Fibroblast of skin of back (primary cell): ENCODE data around the gene DIP2C.
A peak's percentile ranks its signal among the peaks of the same experiment; 100 is the strongest.

Experiments used
- DNase-seq: peaks from one replicate; pipeline ENCODE4 v3.0.0-alpha.2; 2013

The DIP2C gene

DNA sequence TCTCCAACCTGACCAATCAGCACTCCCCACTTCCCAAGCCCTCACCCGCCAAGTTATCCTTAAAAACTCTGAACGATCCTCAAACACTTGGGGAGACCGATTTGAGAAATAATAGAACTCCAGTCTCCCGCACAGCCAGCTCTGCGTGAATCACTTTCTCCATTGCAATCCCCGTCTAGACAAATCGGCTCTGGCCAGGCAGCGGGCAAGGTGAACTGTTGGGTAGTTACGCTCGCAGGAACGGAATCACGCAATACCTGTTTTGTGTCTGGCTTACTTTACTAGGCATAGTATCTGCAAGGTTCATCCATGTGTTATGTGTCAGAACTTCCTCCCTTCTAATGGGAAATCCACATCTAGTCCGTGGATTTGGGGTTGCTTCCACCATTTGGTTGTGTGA is 282.5 kb downstream of the DIP2C start:
- no peak for DNase-seq

GRCh38 chr10:405648-406047 is 283.8 kb downstream of the DIP2C start:
- no peak for DNase-seq

GRCh38 chr10:404991-405390 is 284.5 kb downstream of the DIP2C start:
- peak; percentile 41 for DNase-seq

- peak; percentile 83 for DNase-seq
Measured at GRCh38 chr10:404346-404745, 285.1 kb downstream of the DIP2C start.

GRCh38 chr10:398954-399353 is 290.5 kb downstream of the DIP2C start:
- DNase-seq = no peak

DNA sequence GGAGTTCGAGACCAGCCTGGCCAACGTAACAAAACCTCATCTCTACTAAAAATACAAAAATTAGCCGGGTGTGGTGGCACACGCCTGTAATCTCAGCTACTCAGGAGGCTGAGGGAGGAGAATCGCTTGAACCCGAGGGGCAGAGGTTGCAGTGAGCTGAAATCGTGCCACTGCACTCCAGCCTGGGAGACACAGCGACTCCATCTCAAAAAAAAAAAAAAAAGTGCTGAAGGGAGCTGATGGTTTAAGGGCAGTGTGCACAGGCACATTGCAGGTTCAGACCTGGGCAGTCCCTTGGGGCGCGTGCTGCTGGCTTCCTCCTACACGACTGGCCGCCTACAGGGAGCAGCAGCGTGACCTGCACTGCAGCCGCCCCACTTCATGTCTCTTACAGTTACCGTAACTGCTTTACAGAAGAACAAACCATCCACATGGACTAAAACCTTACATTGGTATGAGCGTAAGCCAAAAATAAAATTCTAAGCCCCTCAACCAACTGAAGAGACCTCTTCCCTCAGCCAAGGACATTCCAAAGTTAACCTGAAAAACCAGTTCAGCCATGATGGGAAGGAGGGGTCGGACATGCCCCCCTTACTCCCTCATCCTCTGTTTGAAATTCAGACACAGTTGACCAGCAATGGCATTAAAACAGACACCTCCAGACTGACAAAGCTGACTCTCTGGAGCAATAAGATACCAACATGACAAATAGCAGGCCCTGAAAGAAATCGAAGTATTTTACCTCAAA is 292.0 kb downstream of the DIP2C start:
- no peak for DNase-seq

DNA sequence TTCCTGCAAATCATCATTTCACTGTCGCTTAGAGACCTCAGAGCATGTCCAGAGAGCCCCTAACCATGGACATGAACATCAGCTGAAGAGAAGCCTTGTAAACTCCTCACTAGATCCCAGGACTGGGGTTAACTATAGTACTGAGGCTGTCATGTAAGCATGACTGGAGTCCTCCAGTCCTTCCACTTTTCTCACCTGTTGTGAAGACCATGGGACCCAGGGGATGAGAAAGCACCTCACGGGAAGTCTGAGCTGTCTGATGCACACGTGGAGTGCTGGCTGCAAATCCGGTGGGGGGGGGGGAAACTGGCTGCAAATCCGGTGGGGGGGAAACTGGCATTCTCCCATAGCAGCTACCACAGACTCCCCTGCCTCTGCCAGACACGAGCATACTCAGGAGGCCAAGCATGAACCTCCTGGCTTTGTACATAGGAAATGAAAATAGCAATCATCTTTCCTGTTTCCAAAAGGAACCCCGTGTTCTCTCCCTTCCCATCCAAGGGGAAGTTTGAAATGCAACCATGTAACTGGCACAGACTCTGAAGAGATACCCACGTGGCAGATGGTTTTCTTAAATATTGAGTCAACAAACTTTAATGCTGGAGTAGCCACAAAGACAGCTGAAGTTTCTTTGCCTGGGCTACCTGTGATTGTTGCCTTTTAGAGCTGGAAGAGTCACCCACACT is 292.8 kb downstream of the DIP2C start:
- no peak for DNase-seq

DNA sequence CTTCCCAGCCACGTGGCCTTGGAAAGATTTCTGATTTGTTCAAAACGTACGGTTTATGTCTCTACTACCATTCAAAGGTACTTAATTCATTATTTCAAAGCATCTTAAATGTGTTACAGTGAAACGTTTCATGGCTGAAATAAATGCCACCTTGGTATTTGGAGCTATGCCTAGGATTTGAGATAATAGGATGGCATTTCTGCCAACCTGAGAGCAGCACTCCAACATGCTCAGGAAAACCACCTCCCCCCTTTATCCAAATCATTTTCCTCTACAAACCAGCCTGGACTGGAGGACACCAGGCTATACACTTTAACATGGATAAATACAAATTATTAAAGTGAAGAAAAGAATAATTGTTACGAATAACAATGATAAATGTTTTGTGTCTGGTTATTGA is 293.4 kb downstream of the DIP2C start:
- no peak for DNase-seq

DNA sequence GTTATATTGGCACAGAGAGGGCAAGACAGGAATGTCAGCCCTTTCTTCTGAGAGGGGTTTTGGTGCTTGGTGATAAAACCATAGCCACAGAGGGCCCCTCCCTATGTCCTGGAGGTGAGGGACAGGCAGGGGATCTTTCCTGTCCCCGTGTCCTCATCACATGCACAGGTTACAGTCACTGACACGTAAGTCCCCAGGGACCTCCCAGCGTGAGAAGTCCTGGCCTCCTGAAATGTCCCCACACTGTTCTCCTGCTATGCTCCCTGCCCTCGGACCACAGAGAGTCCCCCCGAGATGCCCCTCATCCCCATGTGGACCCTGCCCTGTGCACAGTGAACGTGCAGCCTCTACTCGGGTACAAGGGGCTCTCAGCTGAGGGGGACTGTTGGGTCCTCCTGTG is 293.8 kb downstream of the DIP2C start:
- no peak for DNase-seq

DNA sequence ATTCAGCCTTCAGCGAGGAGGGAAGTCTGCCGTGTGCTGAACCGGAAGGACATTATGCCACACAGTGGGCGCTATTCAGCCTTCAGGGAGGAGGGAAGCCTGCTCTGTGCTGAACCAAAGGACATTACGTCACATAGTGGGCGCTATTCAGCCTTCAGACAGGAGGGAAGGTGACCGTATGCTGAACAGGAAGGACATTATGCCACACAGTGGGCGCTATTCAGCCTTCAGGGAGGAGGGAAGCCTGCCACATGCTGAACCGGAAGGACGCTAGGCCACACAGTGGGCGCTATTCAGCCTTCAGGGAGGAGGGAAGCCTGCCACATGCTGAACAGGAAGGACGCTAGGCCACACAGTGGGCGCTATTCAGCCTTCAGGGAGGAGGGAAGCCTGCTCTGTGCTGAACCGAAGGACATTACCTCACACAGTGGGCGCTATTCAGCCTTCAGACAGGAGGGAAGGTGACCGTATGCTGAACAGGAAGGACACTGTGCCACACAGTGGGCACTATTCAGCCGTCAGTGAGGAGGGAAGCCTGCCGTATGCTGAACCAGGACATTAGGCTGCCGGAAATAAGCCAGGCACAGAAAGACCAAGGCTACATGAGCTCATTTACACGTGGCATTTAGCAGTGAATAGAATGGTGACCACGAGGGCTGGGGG is 294.9 kb downstream of the DIP2C start:
- peak; percentile 15 for DNase-seq

DNA sequence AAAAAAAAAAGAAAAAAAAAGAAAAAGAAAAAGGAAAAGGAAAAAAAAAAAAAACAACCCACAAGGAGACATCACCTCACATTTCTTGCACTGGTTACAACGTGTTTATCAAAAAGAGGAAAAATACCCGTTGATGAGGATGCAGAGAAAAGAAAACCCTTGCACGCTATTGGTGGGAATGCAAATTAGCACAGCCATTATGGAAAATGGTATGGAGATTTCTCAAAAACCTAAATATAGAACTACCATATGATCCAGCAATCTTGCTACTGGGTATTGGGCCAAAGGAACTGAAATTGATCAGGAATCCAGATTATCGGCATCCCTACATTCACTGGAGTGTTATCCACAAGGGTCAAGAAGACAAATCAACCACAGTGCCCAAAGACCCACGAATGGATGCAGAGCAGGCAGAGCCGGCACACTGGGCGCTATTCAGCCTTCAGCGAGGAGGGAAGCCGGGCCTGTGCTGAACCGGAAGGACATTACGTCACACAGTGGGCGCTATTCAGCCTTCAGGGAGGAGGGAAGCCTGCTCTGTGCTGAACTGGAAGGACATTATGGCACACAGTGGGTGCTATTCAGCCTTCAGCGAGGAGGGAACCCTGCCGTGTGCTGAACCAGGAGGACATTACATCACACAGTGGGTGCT is 295.6 kb downstream of the DIP2C start:
- DNase-seq = no peak

- DNase-seq = no peak
Measured at GRCh38 chr10:393106-393745, 296.2 kb downstream of the DIP2C start.

- DNase-seq = no peak
Measured at GRCh38 chr10:392705-393037, 296.8 kb downstream of the DIP2C start.

DNA sequence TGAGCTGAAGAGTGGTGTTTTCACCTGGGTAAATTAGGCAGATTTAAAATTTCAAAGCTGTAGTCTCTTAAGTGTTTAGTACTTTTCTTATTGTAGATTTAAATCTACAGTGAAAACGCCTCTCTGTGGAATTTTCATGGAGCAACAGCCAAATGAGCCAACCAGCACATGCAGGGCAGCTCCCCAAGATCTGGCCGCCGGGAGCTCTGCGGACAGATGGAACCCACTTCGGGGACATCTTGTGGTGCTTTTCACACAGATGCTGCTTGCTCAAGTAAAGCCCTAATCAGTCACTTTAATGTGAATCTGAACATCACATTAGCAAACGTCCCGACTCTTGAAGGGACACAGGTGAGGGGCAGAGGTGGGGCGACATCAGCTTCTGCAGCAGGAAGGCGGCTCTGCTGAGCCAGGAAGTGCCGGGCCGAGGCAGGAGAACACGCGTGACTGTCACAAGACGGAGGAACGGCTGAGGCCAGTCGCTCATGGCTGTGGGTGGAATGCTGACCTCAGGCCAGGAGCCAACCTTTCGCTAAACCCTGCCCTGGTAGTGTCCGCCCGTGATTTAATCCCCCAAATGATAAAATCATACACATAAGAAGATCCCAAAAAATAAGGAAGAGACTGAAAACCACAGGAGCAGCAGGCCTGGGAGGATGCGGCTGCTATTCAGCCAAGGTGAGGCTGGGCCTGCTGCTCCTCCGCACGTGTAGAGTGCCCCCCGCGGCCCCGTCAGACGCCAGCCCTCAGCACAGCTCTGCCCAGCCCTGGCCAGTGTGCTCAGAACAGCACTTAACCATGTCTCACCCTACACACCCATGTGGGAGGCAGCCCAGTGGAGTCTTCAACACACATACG is 297.4 kb downstream of the DIP2C start:
- DNase-seq = no peak

- DNase-seq = no peak
Measured at GRCh38 chr10:391305-391704, 298.2 kb downstream of the DIP2C start.

DNA sequence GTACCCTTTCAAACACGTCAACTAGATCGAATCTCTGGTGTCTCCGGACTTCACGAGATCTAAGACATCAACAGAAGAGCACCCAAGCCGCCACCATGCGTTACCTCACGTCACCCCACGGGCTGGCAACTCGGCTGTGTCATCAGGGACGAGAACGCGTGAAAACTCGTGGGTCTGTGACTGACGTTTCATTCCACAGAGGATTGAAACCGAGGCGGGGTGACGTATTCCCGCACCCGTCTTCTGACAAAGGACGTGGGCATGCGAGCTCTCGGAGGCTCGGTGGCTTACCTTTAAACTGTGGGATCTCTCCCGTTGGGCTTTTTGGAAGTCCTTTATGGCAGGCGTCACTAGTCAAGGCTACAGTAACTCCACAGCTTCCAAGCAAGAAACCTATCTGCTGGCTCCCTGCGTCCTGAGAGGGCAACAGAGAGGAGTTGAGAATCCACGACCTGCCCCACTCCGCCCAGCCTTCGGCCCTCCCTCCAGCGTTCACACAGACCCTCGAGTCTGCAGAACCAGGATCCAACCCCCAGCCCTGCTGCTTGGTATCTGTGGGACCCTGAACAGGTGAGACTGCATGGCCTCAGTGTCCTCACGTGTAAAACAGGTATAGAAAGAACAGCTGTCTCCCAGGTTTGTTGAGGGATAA is 298.9 kb downstream of the DIP2C start:
- no peak for DNase-seq

DNA sequence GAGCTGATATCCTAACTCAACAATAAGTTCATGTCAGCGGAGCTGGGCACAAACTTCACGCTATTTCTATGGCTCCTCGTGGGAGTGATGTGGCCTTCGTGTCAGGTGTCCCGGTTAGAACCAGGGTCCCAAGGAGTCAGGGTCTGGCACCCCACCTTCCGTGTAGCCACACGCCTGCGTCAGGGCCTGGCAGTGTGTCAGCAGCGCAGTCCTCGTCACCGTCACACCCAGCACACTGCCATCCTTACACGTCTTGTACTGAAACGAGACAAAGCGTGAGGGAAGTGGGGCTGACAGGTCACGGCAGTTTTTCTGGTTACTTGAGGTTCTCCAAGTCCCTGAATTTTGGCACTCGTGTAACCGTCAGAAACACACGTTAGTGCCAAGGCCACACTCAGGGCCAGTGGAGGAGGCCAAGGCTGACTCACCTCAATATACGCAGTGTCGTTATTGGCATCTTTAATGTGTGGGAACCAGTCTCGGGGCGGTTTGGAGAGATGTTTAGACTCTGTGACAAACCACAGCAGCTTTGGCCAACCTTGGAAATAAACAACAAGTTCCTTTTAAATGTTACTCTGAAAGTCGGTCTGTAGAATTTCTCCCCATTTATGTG is 299.5 kb downstream of the DIP2C start:
- DNase-seq = no peak

- DNase-seq = no peak
Measured at GRCh38 chr10:389261-389790, 300.1 kb downstream of the DIP2C start.

- DNase-seq = no peak
Measured at GRCh38 chr10:388661-389045, 300.8 kb downstream of the DIP2C start.

DNA sequence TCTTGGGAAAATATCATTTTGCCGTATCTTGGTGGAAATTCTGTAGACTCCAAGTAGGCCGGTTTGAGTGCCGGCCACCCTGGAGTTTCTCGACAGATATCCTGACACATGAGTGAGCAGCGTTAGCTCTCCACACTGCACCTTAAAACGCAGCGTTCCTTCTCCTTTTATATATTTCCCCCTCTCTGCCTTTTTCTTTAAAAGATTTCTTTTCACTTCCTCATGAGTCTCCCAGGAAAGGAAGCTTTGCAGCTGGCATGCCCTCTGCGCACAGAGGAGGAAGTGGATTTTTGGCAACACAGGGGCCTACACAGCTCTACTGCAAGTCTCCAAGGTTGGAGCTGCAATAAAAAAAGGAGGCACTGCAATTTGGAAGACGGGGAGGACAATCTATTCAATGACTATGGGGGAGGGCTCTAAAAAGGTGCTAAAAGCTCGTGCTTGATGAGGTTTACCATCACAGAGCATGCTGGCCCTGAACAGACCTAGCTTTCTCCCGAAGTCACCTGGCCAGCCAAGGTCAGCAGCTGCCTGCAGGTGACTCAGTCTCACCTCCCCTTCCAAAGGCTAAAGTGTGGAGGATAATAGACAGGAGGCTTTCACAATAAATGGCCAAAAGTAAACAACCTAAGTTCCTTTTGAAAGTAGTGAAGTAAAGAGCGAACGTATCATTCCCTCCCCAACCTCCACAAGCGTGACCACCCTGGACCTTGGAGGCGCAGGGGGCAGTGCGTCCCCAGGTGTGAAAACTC is 301.4 kb downstream of the DIP2C start:
- DNase-seq = no peak
